Measurements from ENCODE around the gene INMT. TPM values are rescaled to one million over a fixed set of nuclear protein-coding genes. Genes with fewer than 3 reads are reported as not detected.

INMT gene
- total RNA-seq, result 35.5 TPM

DNA sequence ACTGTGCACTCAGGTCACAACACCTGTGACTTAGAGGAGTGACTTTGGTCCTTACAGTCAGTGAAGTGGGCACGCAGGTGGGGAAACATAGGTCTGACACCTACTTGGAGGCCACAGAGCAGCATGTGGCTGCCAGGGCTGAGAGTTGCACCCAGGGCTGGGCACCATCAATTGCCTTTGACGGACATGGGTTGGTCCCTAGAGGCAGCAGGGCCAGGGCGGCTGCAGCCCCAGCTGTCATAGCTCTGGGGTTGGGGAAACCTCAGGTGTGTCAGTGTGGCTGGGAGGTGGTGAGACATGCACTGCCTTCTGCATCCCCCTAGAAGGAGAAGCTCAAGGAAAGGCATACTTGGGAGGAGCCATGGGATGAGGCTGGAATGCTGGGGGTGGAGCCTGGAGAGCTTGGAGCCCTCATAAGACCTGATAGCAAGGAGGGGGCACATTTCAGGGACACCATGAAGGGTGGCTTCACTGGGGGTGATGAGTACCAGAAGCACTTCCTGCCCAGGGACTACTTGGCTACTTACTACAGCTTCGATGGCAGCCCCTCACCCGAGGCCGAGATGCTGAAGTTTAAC is at the start of gene INMT:
INMT (plus strand) TSS at position 440 of the 578 bp plus-strand sequence; CDS start at position 456, 16 bp downstream.
- peak within 1 kb of the TSS; percentile 48 to 72 (median 62) for H3K9ac ChIP-seq (ENCODE audit: low read depth in 1 of 3, low read length in 3 of 3)

GRCh38 chr7:30702200-30702599 is 49.7 kb upstream of the INMT start:
- no peaks in the 10 kb centered on the region for H3K27me3 ChIP-seq (ENCODE audit: control insufficient read depth in 3 of 3, insufficient read depth in 3 of 3, low read length in 3 of 3)
- no peak overlapping the region for H3K27ac ChIP-seq (ENCODE audit: low read depth, low read length)
- H3K9ac ChIP-seq (ENCODE audit: low read depth in 1 of 3, low read length in 3 of 3), result no peak overlapping the region
- no peaks in the 10 kb centered on the region for H3K9me3 ChIP-seq (ENCODE audit: control insufficient read depth in 3 of 3, low read length in 3 of 3)
- no peaks in the 10 kb centered on the region for H3K36me3 ChIP-seq (ENCODE audit: control insufficient read depth in 3 of 3, insufficient read depth in 3 of 3, low read length in 3 of 3)
- H3K4me3 ChIP-seq (ENCODE audit: low read length in 3 of 3), result no peak overlapping the region
- H3K4me1 ChIP-seq (ENCODE audit: control insufficient read depth in 3 of 3, insufficient read depth in 3 of 3, low read length in 3 of 3), result peaks cover 30 to 50% (median 41%) of the 10 kb centered on the region in 3 donors

More for the DNA sequence above, at the start of gene INMT:
- no peaks in the 10 kb centered on the region for H3K27me3 ChIP-seq (ENCODE audit: control insufficient read depth in 3 of 3, insufficient read depth in 3 of 3, low read length in 3 of 3)
- peak within 1 kb of the TSS; percentile 51 to 78 (median 68) for H3K4me3 ChIP-seq (ENCODE audit: low read length in 3 of 3)
- H3K9me3 ChIP-seq (ENCODE audit: control insufficient read depth in 3 of 3, low read length in 3 of 3), result no peaks in the 10 kb centered on the region
- H3K36me3 ChIP-seq (ENCODE audit: control insufficient read depth in 3 of 3, insufficient read depth in 3 of 3, low read length in 3 of 3), result peaks cover 0 to 3% (median 2%) of the 10 kb centered on the region in 3 donors
- peak within 1 kb of the TSS; percentile 78 for H3K27ac ChIP-seq (ENCODE audit: low read depth, low read length)
- peaks cover 49 to 56% (median 55%) of the 10 kb centered on the region in 3 donors for H3K4me1 ChIP-seq (ENCODE audit: control insufficient read depth in 3 of 3, insufficient read depth in 3 of 3, low read length in 3 of 3)

DNA sequence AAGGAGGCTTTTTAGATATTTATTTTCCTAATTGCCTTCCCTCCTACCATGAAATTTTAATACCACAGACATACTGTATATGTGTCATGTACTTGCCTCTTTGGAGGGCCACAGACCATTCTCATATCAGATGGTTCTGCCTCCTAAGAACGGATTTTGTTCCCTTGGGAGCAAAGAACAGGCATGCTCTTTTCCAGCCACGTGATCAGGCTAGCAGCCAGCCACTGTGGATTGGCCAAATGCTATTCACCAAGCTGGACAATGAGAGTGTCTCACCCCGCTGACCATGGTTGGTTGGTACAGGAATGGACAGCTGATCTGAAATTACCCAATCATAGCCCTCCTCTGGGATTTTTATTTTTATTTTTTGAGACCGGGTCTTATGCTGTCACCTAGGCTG is 48.2 kb upstream of the INMT start:
- Histone ChIP-seq H3K36me3 (ENCODE audit: control insufficient read depth in 3 of 3, insufficient read depth in 3 of 3, low read length in 3 of 3) (no peaks in the 10 kb centered on the region), H3K9ac (ENCODE audit: low read depth in 1 of 3, low read length in 3 of 3) (no peak overlapping the region), H3K27ac (ENCODE audit: low read depth, low read length) (no peak overlapping the region), H3K27me3 (ENCODE audit: control insufficient read depth in 3 of 3, insufficient read depth in 3 of 3, low read length in 3 of 3) (no peaks in the 10 kb centered on the region), H3K4me1 (ENCODE audit: control insufficient read depth in 3 of 3, insufficient read depth in 3 of 3, low read length in 3 of 3) (peaks cover 42 to 53% (median 51%) of the 10 kb centered on the region in 3 donors), H3K9me3 (ENCODE audit: control insufficient read depth in 3 of 3, low read length in 3 of 3) (no peaks in the 10 kb centered on the region), H3K4me3 (ENCODE audit: low read length in 3 of 3) (no peak overlapping the region)

- H3K4me1 ChIP-seq (ENCODE audit: control insufficient read depth in 3 of 3, insufficient read depth in 3 of 3, low read length in 3 of 3), result peaks cover 37 to 45% (median 43%) of the 10 kb centered on the region in 3 donors
- no peaks in the 10 kb centered on the region for H3K9me3 ChIP-seq (ENCODE audit: control insufficient read depth in 3 of 3, low read length in 3 of 3)
- no peaks in the 10 kb centered on the region for H3K27me3 ChIP-seq (ENCODE audit: control insufficient read depth in 3 of 3, insufficient read depth in 3 of 3, low read length in 3 of 3)
- no peaks in the 10 kb centered on the region for H3K36me3 ChIP-seq (ENCODE audit: control insufficient read depth in 3 of 3, insufficient read depth in 3 of 3, low read length in 3 of 3)
- peak overlapping the region in 1 of 3 donors; percentile 51 for H3K9ac ChIP-seq (ENCODE audit: low read depth in 1 of 3, low read length in 3 of 3)
- H3K27ac ChIP-seq (ENCODE audit: low read depth, low read length), result peak overlapping the region; percentile 64
- H3K4me3 ChIP-seq (ENCODE audit: low read length in 3 of 3), result no peak overlapping the region
Observed at GRCh38 chr7:30705008-30705407, 46.9 kb upstream of the INMT start.

DNA sequence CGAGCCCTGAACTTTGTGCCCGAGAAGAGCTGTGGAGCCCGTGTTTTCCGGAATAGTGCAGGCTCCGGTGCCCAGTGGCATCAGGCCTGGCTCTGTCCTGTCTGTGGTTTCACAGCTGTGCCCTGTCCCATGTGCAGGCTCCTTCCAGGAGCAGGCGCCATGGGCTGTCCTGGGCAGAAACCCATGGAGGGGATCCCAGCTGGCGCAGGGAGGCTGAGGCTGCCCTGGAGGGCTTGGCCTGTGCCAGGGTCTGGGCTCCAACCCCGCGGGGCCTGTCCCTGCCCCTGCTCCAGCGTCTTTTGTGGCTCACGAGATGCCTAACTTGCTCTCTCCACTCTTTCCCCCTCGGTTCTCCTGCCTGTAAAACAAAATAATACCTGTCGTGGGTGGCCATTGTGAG is 46.3 kb upstream of the INMT start:
- no peaks in the 10 kb centered on the region for H3K27me3 ChIP-seq (ENCODE audit: control insufficient read depth in 3 of 3, insufficient read depth in 3 of 3, low read length in 3 of 3)
- H3K27ac ChIP-seq (ENCODE audit: low read depth, low read length), result peak overlapping the region; percentile 64
- no peak overlapping the region for H3K4me3 ChIP-seq (ENCODE audit: low read length in 3 of 3)
- H3K4me1 ChIP-seq (ENCODE audit: control insufficient read depth in 3 of 3, insufficient read depth in 3 of 3, low read length in 3 of 3), result peaks cover 33 to 40% (median 38%) of the 10 kb centered on the region in 3 donors
- no peaks in the 10 kb centered on the region for H3K9me3 ChIP-seq (ENCODE audit: control insufficient read depth in 3 of 3, low read length in 3 of 3)
- H3K9ac ChIP-seq (ENCODE audit: low read depth in 1 of 3, low read length in 3 of 3), result peak overlapping the region; percentile 43 to 57 (median 51)
- H3K36me3 ChIP-seq (ENCODE audit: control insufficient read depth in 3 of 3, insufficient read depth in 3 of 3, low read length in 3 of 3), result no peaks in the 10 kb centered on the region

GRCh38 chr7:30706316-30706715 is 45.6 kb upstream of the INMT start:
- Histone ChIP-seq H3K4me3 (ENCODE audit: low read length in 3 of 3) (no peak overlapping the region), H3K4me1 (ENCODE audit: control insufficient read depth in 3 of 3, insufficient read depth in 3 of 3, low read length in 3 of 3) (peaks cover 29 to 33% (median 33%) of the 10 kb centered on the region in 3 donors), H3K9me3 (ENCODE audit: control insufficient read depth in 3 of 3, low read length in 3 of 3) (no peaks in the 10 kb centered on the region), H3K27me3 (ENCODE audit: control insufficient read depth in 3 of 3, insufficient read depth in 3 of 3, low read length in 3 of 3) (no peaks in the 10 kb centered on the region), H3K27ac (ENCODE audit: low read depth, low read length) (no peak overlapping the region), H3K9ac (ENCODE audit: low read depth in 1 of 3, low read length in 3 of 3) (no peak overlapping the region), H3K36me3 (ENCODE audit: control insufficient read depth in 3 of 3, insufficient read depth in 3 of 3, low read length in 3 of 3) (no peaks in the 10 kb centered on the region)

DNA sequence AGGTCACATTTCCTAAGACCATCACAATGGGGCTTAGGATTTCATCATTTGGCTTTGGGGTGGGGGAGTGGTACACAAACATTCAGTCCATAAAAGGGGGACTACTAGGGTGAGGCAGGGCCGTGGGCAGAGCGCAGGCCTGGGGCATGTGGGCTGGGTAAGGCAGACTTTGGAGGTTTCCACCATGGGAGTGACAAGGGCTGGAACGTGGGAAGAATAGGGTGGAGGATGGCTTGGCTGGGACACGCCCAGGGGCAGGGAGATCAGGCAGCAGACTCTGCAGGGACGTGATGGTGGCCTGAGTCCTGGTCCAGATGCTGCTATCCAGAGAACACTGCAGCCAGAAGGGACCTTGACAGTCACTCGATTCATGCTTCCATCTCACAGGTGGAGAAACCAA is 45.0 kb upstream of the INMT start:
- no peak overlapping the region for H3K4me3 ChIP-seq (ENCODE audit: low read length in 3 of 3)
- no peak overlapping the region for H3K27ac ChIP-seq (ENCODE audit: low read depth, low read length)
- no peaks in the 10 kb centered on the region for H3K27me3 ChIP-seq (ENCODE audit: control insufficient read depth in 3 of 3, insufficient read depth in 3 of 3, low read length in 3 of 3)
- peak overlapping the region in 2 of 3 donors; percentile 50 to 51 for H3K9ac ChIP-seq (ENCODE audit: low read depth in 1 of 3, low read length in 3 of 3)
- H3K36me3 ChIP-seq (ENCODE audit: control insufficient read depth in 3 of 3, insufficient read depth in 3 of 3, low read length in 3 of 3), result no peaks in the 10 kb centered on the region
- peaks cover 29 to 33% (median 33%) of the 10 kb centered on the region in 3 donors for H3K4me1 ChIP-seq (ENCODE audit: control insufficient read depth in 3 of 3, insufficient read depth in 3 of 3, low read length in 3 of 3)
- H3K9me3 ChIP-seq (ENCODE audit: control insufficient read depth in 3 of 3, low read length in 3 of 3), result no peaks in the 10 kb centered on the region

- Histone ChIP-seq H3K4me3 (ENCODE audit: low read length in 3 of 3) (no peak overlapping the region), H3K36me3 (ENCODE audit: control insufficient read depth in 3 of 3, insufficient read depth in 3 of 3, low read length in 3 of 3) (no peaks in the 10 kb centered on the region), H3K9ac (ENCODE audit: low read depth in 1 of 3, low read length in 3 of 3) (peak overlapping the region in 2 of 3 donors; percentile 50 to 51), H3K27ac (ENCODE audit: low read depth, low read length) (peak overlapping the region; percentile 52), H3K4me1 (ENCODE audit: control insufficient read depth in 3 of 3, insufficient read depth in 3 of 3, low read length in 3 of 3) (peaks cover 29 to 33% (median 33%) of the 10 kb centered on the region in 3 donors), H3K9me3 (ENCODE audit: control insufficient read depth in 3 of 3, low read length in 3 of 3) (no peaks in the 10 kb centered on the region), H3K27me3 (ENCODE audit: control insufficient read depth in 3 of 3, insufficient read depth in 3 of 3, low read length in 3 of 3) (no peaks in the 10 kb centered on the region)
Observed at GRCh38 chr7:30707391-30708357, 44.3 kb upstream of the INMT start.

- Histone ChIP-seq H3K4me3 (ENCODE audit: low read length in 3 of 3) (no peak overlapping the region), H3K36me3 (ENCODE audit: control insufficient read depth in 3 of 3, insufficient read depth in 3 of 3, low read length in 3 of 3) (no peaks in the 10 kb centered on the region), H3K4me1 (ENCODE audit: control insufficient read depth in 3 of 3, insufficient read depth in 3 of 3, low read length in 3 of 3) (peaks cover 29 to 33% (median 33%) of the 10 kb centered on the region in 3 donors), H3K27ac (ENCODE audit: low read depth, low read length) (peak overlapping the region; percentile 48), H3K27me3 (ENCODE audit: control insufficient read depth in 3 of 3, insufficient read depth in 3 of 3, low read length in 3 of 3) (no peaks in the 10 kb centered on the region), H3K9me3 (ENCODE audit: control insufficient read depth in 3 of 3, low read length in 3 of 3) (no peaks in the 10 kb centered on the region), H3K9ac (ENCODE audit: low read depth in 1 of 3, low read length in 3 of 3) (peak overlapping the region in 2 of 3 donors; percentile 2 to 8)
Observed at GRCh38 chr7:30708412-30708811, 43.5 kb upstream of the INMT start.

GRCh38 chr7:30708983-30709382 is 43.0 kb upstream of the INMT start:
- H3K9me3 ChIP-seq (ENCODE audit: control insufficient read depth in 3 of 3, low read length in 3 of 3), result no peaks in the 10 kb centered on the region
- H3K9ac ChIP-seq (ENCODE audit: low read depth in 1 of 3, low read length in 3 of 3), result peak overlapping the region in 1 of 3 donors; percentile 8
- no peaks in the 10 kb centered on the region for H3K27me3 ChIP-seq (ENCODE audit: control insufficient read depth in 3 of 3, insufficient read depth in 3 of 3, low read length in 3 of 3)
- H3K4me1 ChIP-seq (ENCODE audit: control insufficient read depth in 3 of 3, insufficient read depth in 3 of 3, low read length in 3 of 3), result peaks cover 29 to 33% (median 30%) of the 10 kb centered on the region in 3 donors
- peak overlapping the region; percentile 48 for H3K27ac ChIP-seq (ENCODE audit: low read depth, low read length)
- no peaks in the 10 kb centered on the region for H3K36me3 ChIP-seq (ENCODE audit: control insufficient read depth in 3 of 3, insufficient read depth in 3 of 3, low read length in 3 of 3)
- no peak overlapping the region for H3K4me3 ChIP-seq (ENCODE audit: low read length in 3 of 3)
